ENCODE data around the gene PDE4D.

The PDE4D gene

DNA sequence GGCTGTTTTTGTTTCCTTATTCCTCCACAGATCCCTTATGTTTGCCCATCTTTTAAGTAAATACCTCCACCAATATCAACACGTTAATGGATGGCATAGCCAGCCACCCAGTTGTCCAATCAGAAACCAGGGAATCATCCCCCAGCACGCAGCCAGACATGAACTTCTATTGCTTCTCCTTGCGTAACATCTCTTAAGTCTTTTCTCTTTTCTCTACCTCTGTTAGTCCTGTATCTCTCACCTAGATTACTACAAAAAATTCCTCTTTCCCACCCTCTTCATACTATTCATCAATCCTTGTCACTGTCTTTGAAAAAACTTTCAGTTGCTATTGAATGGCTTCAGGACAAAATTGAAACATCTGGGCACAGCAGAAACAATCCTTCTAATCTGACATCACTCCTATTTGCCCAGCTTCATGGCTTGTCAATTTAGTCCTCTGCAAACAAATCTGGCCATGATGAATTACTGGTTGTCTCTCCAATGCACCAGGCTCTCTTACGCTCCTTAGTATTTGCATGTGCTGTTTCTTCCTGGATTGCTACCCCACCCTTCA is 961.4 kb downstream of the PDE4D start:
- no peak for DNase-seq

DNA sequence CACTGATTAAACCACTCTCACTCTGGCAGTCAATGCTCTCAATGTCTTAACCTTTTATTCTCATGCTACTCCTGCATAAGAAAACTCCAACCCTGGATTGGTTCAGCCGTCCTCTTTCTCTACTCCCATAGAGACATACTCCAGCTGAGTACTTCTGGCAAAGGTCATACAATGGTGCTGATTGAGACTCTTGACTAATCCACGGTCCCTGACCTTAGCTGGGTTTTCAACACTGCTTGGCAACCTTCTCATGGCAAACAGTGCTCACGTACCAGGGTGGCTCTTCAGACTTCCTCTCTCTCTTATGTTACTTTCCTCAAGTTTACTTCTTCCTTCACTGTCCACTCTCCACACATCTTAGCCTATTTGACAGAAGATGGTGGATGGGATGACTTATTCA is 963.0 kb downstream of the PDE4D start:
- DNase-seq: no peak

DNA sequence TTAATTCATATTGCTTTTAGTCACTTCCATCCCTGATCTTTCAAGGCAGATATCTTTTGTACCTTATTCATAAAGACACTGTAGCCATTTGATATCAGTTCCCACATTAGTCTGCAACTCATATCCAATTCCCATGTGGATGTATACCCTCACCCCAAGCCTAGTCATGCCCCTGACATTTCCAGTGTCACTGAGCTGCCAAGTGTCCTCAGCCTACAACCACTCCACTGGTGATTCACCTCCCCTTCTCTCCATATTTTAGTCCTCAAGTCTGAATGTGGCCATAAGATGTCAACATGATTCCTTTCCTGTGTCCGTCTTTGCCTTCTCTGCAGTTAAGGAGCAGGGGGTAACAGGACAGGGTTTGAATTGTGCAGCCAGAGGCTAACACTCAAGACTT is 963.8 kb downstream of the PDE4D start:
- no peak for DNase-seq

- DNase-seq: no peak
Observed at GRCh38 chr5:58927938-58928337, 965.6 kb downstream of the PDE4D start.

DNA sequence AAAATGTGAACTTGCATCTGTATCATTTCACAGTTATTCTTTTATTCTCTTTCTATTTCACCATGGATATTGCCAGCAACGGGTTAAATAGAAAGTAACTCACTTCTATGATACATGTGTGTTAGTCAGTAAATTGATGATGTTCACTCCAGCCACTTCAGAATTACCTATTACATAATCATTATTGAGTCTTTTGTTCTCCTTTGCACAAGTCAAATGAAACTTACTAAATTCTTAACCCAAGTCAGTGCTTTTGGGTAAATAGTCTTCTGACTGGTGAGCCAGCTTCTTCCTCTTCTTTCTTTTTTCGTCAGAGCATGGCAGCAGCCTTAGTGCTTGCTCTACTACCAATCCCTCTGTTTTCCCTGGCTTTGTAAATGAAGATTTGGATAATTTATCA is 966.3 kb downstream of the PDE4D start:
- no peak for DNase-seq

DNA sequence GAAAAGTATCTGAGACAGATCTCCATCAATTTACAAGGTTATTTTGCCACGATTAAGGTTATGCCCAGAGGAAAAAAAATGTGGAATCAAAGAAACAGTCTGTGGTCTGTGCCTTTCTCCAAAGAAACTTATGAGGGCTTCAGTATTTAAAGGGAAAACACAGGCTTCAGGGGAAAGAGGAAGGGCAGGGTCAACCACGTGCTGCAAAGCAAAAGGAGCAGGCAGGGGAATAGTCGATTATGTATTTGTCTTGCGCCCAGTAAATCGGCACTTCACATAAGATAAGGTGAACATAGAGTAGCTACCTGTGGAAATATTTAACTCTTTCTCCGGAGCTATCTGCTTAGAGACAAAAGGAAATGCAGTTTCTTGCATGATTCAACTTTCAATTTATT is 967.0 kb downstream of the PDE4D start:
- DNase-seq: no peak

- DNase-seq: peak; percentile 38
Observed at GRCh38 chr5:58925627-58926540, 967.6 kb downstream of the PDE4D start.

GRCh38 chr5:58924306-58924705 is 969.2 kb downstream of the PDE4D start:
- peak; percentile 50 for DNase-seq

GRCh38 chr5:58923355-58923754 is 970.2 kb downstream of the PDE4D start:
- no peak for DNase-seq

DNA sequence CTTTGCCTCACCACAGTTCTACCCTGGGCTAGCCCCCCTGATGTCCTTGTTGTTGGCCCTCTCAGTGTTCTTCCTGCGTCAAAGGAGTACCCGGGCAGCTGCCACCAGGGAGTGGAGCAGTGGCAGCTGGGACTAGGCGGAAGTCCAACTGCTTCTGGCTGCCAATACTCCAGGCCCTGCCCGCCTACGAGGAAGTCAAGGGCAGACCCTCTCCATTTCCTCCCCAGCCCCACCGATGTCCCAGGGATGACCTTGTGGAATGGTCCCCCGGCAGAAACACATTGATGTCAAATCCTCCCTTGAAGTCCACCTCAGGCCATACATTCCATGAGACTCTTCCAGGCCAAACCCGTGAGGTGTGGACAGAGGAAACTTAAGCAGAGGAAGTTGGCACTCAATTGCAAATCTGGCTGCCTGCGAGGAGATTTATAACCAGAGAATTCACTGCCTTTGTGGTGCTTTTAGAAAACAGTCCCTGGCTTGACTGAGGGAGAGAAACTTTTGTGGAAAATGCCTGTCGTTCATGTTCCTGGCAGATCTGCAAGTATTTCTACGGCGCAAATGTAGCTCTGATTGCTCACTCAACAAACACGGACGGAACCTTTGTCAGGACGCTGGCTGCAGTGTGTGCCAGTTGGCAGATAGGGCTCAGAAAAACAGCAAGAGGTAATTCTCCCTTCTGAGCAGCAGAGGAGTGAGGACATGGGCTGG is 970.9 kb downstream of the PDE4D start:
- DNase-seq: no peak

DNA sequence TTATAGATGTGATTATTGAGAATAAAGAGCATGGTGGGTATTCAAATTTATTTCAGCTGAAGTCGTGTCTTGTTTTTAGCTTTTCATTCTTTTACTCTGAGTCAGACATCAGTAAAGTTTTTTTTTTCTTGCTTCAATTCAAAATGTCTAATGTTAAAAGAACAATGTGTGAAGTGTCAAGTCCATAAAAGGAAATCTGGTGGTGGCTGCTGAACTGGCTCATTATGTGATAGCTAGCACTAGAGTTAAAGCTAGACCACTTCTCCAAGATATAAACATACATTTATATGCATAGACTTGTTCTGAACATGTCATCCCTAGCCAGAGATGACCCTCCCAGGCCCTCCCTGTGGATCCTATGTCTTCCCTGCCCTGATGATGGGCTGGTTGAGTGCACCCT is 972.4 kb downstream of the PDE4D start:
- DNase-seq: no peak

GRCh38 chr5:58919833-58920232 is 973.7 kb downstream of the PDE4D start:
- no peak for DNase-seq

Data from DMS79 treated with DMSO at 0.1 percent for 48 hours (cell line).